SK-N-SH (cell line): Measurements from ENCODE around the gene SCRN1. TPM values are rescaled to one million over a fixed set of nuclear protein-coding genes. Genes with fewer than 3 reads are reported as not detected.

Experiments
- CTCF ChIA-PET: fragments of 300-600, 350-600 bp; formaldehyde crosslinking; extraction: SDS; loops from one replicate; lab custom pipeline; 2021; lab: Yijun Ruan, JAX
- POLR2A ChIA-PET: fragments of 350-600 bp; sonication (Branson Sonifier 250); formaldehyde crosslinking; extraction: SDS; loops from one replicate; lab custom pipeline; 2020; ENCODE audit warnings: antibody characterized with exemption, inconsistent platforms; lab: Yijun Ruan, JAX
- DNase-seq: peaks from one replicate; pipeline ENCODE4 v3.0.0; 2012
- H2AFZ ChIP-seq: fragments of 200-600 bp; sonication (generic); 2 replicates; pipeline ENCODE4 v1.8.1; 2016; ENCODE audit warnings: antibody characterized with exemption, mild to moderate bottlenecking, low read depth
- H3F3A ChIP-seq: fragments of 200-600 bp; sonication (generic); replicated peaks from 2 replicates; pipeline ENCODE3; 2016; ENCODE audit warnings: antibody characterized with exemption, mild to moderate bottlenecking; ENCODE audit not compliant: insufficient read depth
- H3K27ac ChIP-seq, 2 experiments: fragments of 200-500 bp in 1 of 2; fragments of 200-600 bp in 1 of 2; sonication (Bioruptor generic) in 1 of 2; sonication (generic), shearing (Covaris generic) in 1 of 2; 2 replicates each; pipeline versions ENCODE4 v1.5.1 to v1.6.1; 2014 to 2016; ENCODE audit warnings: low read depth in 2 of 2, inconsistent platforms in 1 of 2, low read length in 1 of 2, mild to moderate bottlenecking in 1 of 2, mixed read lengths in 1 of 2
- H3K27me3 ChIP-seq: fragments of 200-600 bp; sonication (generic), shearing (Covaris generic); 2 replicates; pipeline ENCODE4 v1.6.1; 2016; ENCODE audit warnings: mixed run types; ENCODE audit not compliant: insufficient read depth
- H3K36me3 ChIP-seq, 2 experiments: fragments of 200-500 bp in 1 of 2; fragments of 200-600 bp in 1 of 2; sonication (Bioruptor generic) in 1 of 2; sonication (generic) in 1 of 2; replicated peaks in 1 of 2; 2 replicates each; pipeline versions ENCODE3 to v1.5.1; 2014 to 2016; ENCODE audit warnings: low read length in 1 of 2, mild to moderate bottlenecking in 1 of 2; ENCODE audit not compliant: insufficient read depth in 2 of 2, control insufficient read depth in 1 of 2
- H3K4me1 ChIP-seq, 2 experiments: fragments of 200-500 bp in 1 of 2; fragments of 200-600 bp in 1 of 2; sonication (Bioruptor generic) in 1 of 2; sonication (generic), shearing (Covaris generic) in 1 of 2; 2 replicates each; pipeline versions ENCODE4 v1.5.1 to v1.6.1; 2014 to 2016; ENCODE audit warnings: low read depth in 1 of 2, low read length in 1 of 2, mixed run types in 1 of 2; ENCODE audit not compliant: insufficient read depth in 2 of 2, control insufficient read depth in 1 of 2
- H3K4me2 ChIP-seq: fragments of 200-600 bp; sonication (generic), shearing (Covaris generic); 2 replicates; pipeline ENCODE4 v1.6.1; 2017; ENCODE audit warnings: mixed run types
- H3K4me3 ChIP-seq, 2 experiments: fragments of 200-500 bp in 1 of 2; fragments of 200-600 bp in 1 of 2; sonication (Bioruptor generic) in 1 of 2; sonication (generic), shearing (Covaris generic) in 1 of 2; 2 replicates each; pipeline versions ENCODE4 v1.5.1 to v1.8.1; 2014 to 2016; ENCODE audit warnings: low read depth in 2 of 2, inconsistent platforms in 1 of 2, low read length in 1 of 2, mild to moderate bottlenecking in 1 of 2, mixed read lengths in 1 of 2, moderate library complexity in 1 of 2
- H3K79me2 ChIP-seq: fragments of 200-600 bp; sonication (generic); 2 replicates; pipeline ENCODE4 v1.8.1; 2017; ENCODE audit warnings: mild to moderate bottlenecking; ENCODE audit not compliant: insufficient read depth
- H3K9ac ChIP-seq: fragments of 200-600 bp; sonication (generic); 2 replicates; pipeline ENCODE4 v1.6.1; 2017; ENCODE audit warnings: mixed run types
- H3K9me2 ChIP-seq: fragments of 200-600 bp; sonication (generic); 2 replicates; pipeline ENCODE4 v1.6.1; 2017; ENCODE audit warnings: mixed run types
- H3K9me3 ChIP-seq: fragments of 200-600 bp; sonication (generic); 2 replicates; pipeline ENCODE4 v1.6.1; 2017; ENCODE audit warnings: mixed run types, mild to moderate bottlenecking, moderate library complexity
- H4K20me1 ChIP-seq: fragments of 200-600 bp; sonication (generic); 2 replicates; pipeline ENCODE4 v1.6.1; 2017; ENCODE audit warnings: mild to moderate bottlenecking, mixed run types; ENCODE audit not compliant: insufficient read depth
- CHD2 ChIP-seq: fragments of 150-350 bp; IDR thresholded peaks from 2 replicates; pipeline ENCODE4 v1.6.1; 2018; ENCODE audit warnings: low read length; ENCODE audit not compliant: partially characterized antibody
- EZH2phosphoT487 ChIP-seq: fragments of 200-600 bp; sonication (generic); IDR thresholded peaks from 2 replicates; pipeline ENCODE4 v1.6.1; 2017; ENCODE audit warnings: low read depth, mixed run types, mild to moderate bottlenecking, antibody characterized with exemption, moderate library complexity, borderline replicate concordance
- FOSL2 ChIP-seq: IDR thresholded peaks from 2 replicates; pipeline ENCODE4 v1.4.0; 2012; ENCODE audit warnings: low read depth, mild to moderate bottlenecking, moderate library complexity, borderline replicate concordance
- FOXJ3 ChIP-seq: sonication (generic); formaldehyde crosslinking; IDR thresholded peaks from 2 replicates; pipeline ENCODE4 v1.5.1; 2020; ENCODE audit warnings: mild to moderate bottlenecking, missing genetic modification reagents
- FOXM1 ChIP-seq: IDR thresholded peaks from 2 replicates; pipeline ENCODE4 v1.4.0; 2012; ENCODE audit warnings: low read depth, mild to moderate bottlenecking
- GABPA ChIP-seq: IDR thresholded peaks from 2 replicates; pipeline ENCODE4 v1.4.0; 2012; ENCODE audit warnings: low read depth, mild to moderate bottlenecking
- GATA2 ChIP-seq: sonication (generic); formaldehyde crosslinking; IDR thresholded peaks from 2 replicates; pipeline ENCODE4 v1.5.0; 2020; ENCODE audit warnings: mild to moderate bottlenecking, missing genetic modification reagents
- MEF2A ChIP-seq: IDR thresholded peaks from 2 replicates; pipeline ENCODE4 v1.4.0; 2012; ENCODE audit warnings: low read depth, borderline replicate concordance
- MXI1 ChIP-seq: IDR thresholded peaks from 2 replicates; pipeline ENCODE4 v1.6.1; 2012; ENCODE audit warnings: mild to moderate bottlenecking, low read depth, low read length, improper control_type of control experiment
- NFIC ChIP-seq: IDR thresholded peaks from 2 replicates; pipeline ENCODE4 v1.4.0; 2012; ENCODE audit warnings: borderline replicate concordance
- RAD21 ChIP-seq: IDR thresholded peaks from 2 replicates; pipeline ENCODE4 v1.6.1; 2012; ENCODE audit warnings: mild to moderate bottlenecking, low read length
- RCOR1 ChIP-seq: fragments of 150-350 bp; IDR thresholded peaks from 2 replicates; pipeline ENCODE4 v1.6.1; 2017; ENCODE audit warnings: antibody characterized with exemption, low read length
- RXRA ChIP-seq: IDR thresholded peaks from 2 replicates; pipeline ENCODE4 v1.4.0; 2012; ENCODE audit warnings: low read depth, mild to moderate bottlenecking, borderline replicate concordance
- SIN3A ChIP-seq: IDR thresholded peaks from 2 replicates; pipeline ENCODE4 v1.6.1; 2012; ENCODE audit warnings: low read depth, mild to moderate bottlenecking, low read length, moderate library complexity, borderline replicate concordance
- SMC3 ChIP-seq: IDR thresholded peaks from 2 replicates; pipeline ENCODE4 v1.6.1; 2012; ENCODE audit warnings: low read depth, low read length, improper control_type of control experiment
- TAF1 ChIP-seq: IDR thresholded peaks from 2 replicates; pipeline ENCODE4 v1.6.1; 2012; ENCODE audit warnings: low read depth, mild to moderate bottlenecking, low read length, moderate library complexity, borderline replicate concordance
- YY1 ChIP-seq: IDR thresholded peaks from 2 replicates; pipeline ENCODE4 v1.4.0; 2012; ENCODE audit warnings: low read depth, mild to moderate bottlenecking
- ZBTB33 ChIP-seq: IDR thresholded peaks from 2 replicates; pipeline ENCODE4 v1.4.0; 2012; ENCODE audit warnings: low read depth, borderline replicate concordance
- WGBS: methylation state at CpG from one replicate; pipeline ENCODE4 v1.1.6; 2017; ENCODE audit warnings: low lambda C conversion rate; 5-methylcytosine and 5-hydroxymethylcytosine counted together
- polyA plus RNA-seq, 3 experiments: library from polyadenylated mRNA; depleted of rRNA; stranded (reverse); fragments of >200 nt; gene quantifications; 2 replicates each; pipeline ENCODE4 v1.2.3, GENCODE V29; 2012
- TF ChIP-seq, protein P1 (sequence below): IDR thresholded peaks from 2 replicates; pipeline ENCODE4; 2012
- TF ChIP-seq, protein P2 (sequence below): fragments of 150-350 bp; IDR thresholded peaks from 2 replicates; pipeline ENCODE4 v1.6.1; 2016; ENCODE audit warnings: mild to moderate bottlenecking, low read depth, low read length

Gene SCRN1
- polyA plus RNA-seq, 1 of the 3 experiments (the other 2 are of a cell fraction), result 64.3 TPM

GRCh38 chr7:29940199-29940598 lies 49.4 kb downstream of the SCRN1 start:
- H3F3A ChIP-seq, result peaks cover 7% of the 10 kb centered on the region
- H3K4me1 ChIP-seq, result 0 out of 4 replicates have a peak, but pooled peaks cover 0 to 9% of the 10 kb centered on the region in 2 experiments
- H2AFZ ChIP-seq, result no peak overlapping the region
- no peaks in the 10 kb centered on the region for H4K20me1 ChIP-seq
- ChIA-PET CTCF (interaction anchor here (0.7 to 1.9 kb wide), 2 partner anchors 19 to 62 kb away, joined by 3 to 10 read pairs; no protein-coding TSS in a partner anchor), POLR2A (no interaction called here)
- H3K4me2 ChIP-seq, result no peak overlapping the region
- H3K27me3 ChIP-seq, result no peaks in the 10 kb centered on the region
- WGBS, result 98% methylated on average over 2 of the region's 2 CpGs
- no peak overlapping the region for H3K4me3 ChIP-seq
- no peak overlapping the region for H3K27ac ChIP-seq
- peaks cover 78 to 82% of the 10 kb centered on the region in 2 experiments for H3K36me3 ChIP-seq
- no peaks in the 10 kb centered on the region for H3K9me2 ChIP-seq
- H3K9ac ChIP-seq, result no peak overlapping the region
- H3K9me3 ChIP-seq, result no peaks in the 10 kb centered on the region
- no peak for DNase-seq
- no peaks in the 10 kb centered on the region for H3K79me2 ChIP-seq
- TF ChIP-seq MEF2A, result no peak
- TF ChIP-seq FOXM1, result no peak
- no peak for TF ChIP-seq SIN3A
- TF ChIP-seq CHD2, result no peak
- no peak for TF ChIP-seq TAF1
- TF ChIP-seq SMC3, result no peak
- no peak for TF ChIP-seq NFIC
- no peak for TF ChIP-seq GATA2
- no peak for TF ChIP-seq ZBTB33
- no peak for TF ChIP-seq YY1
- TF ChIP-seq FOXJ3 (CRISPR knock-in tag), result no peak
- no peak for TF ChIP-seq RCOR1
- TF ChIP-seq EZH2phosphoT487, result no peak
- no peak for TF ChIP-seq FOSL2
- TF ChIP-seq, protein P1, sequence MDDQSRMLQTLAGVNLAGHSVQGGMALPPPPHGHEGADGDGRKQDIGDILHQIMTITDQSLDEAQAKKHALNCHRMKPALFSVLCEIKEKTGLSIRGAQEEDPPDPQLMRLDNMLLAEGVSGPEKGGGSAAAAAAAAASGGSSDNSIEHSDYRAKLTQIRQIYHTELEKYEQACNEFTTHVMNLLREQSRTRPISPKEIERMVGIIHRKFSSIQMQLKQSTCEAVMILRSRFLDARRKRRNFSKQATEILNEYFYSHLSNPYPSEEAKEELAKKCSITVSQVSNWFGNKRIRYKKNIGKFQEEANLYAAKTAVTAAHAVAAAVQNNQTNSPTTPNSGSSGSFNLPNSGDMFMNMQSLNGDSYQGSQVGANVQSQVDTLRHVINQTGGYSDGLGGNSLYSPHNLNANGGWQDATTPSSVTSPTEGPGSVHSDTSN, result no peak
- TF ChIP-seq, all 33 proteins: peak for 0

DNA sequence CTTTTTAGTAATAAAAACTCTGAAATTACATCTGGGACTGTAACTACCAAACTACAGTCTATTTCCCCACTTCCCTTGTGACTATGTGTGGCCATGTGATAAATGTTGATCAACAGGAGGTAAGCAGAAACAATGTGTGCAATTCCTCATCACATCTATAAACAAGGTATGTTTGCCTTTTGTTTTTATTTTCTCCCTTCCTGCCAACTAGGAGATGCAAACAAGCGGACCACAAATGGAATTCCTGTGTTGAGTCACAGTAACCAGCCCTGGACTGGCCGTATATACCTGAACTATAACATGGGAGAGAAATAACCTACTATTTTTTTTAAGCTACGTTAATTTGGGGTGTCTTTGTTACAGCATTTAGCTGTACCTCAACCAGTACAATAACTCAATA lies 52.5 kb downstream of the SCRN1 start:
- H3K9ac ChIP-seq, result no peak overlapping the region
- ChIA-PET CTCF (interaction anchor here (0.5 to 2.0 kb wide), 4 partner anchors 9 to 125 kb away, joined by 3 to 10 read pairs (median 5); no protein-coding TSS in a partner anchor), POLR2A (no interaction called here)
- H3K27me3 ChIP-seq, result no peaks in the 10 kb centered on the region
- H3K9me3 ChIP-seq, result no peaks in the 10 kb centered on the region
- H3K36me3 ChIP-seq, result peaks cover 69 to 76% of the 10 kb centered on the region in 2 experiments
- 0 out of 4 replicates have a peak, but pooled peaks cover 0 to 10% of the 10 kb centered on the region in 2 experiments for H3K4me1 ChIP-seq
- no peak overlapping the region for H3K4me2 ChIP-seq
- H3K9me2 ChIP-seq, result no peaks in the 10 kb centered on the region
- H3K27ac ChIP-seq, result no peak overlapping the region
- no peak overlapping the region for H2AFZ ChIP-seq
- WGBS, result 97% methylated on average over 3 of the region's 3 CpGs
- H4K20me1 ChIP-seq, result no peaks in the 10 kb centered on the region
- no peak overlapping the region for H3K4me3 ChIP-seq
- no peak for DNase-seq
- peaks cover 7% of the 10 kb centered on the region for H3F3A ChIP-seq
- H3K79me2 ChIP-seq, result no peaks in the 10 kb centered on the region
- TF ChIP-seq SIN3A, result no peak
- no peak for TF ChIP-seq SMC3
- TF ChIP-seq, protein P1, result no peak
- TF ChIP-seq ZBTB33, result no peak
- no peak for TF ChIP-seq RXRA
- TF ChIP-seq FOXM1, result no peak
- no peak for TF ChIP-seq GABPA
- no peak for TF ChIP-seq RCOR1
- TF ChIP-seq, protein P2, sequence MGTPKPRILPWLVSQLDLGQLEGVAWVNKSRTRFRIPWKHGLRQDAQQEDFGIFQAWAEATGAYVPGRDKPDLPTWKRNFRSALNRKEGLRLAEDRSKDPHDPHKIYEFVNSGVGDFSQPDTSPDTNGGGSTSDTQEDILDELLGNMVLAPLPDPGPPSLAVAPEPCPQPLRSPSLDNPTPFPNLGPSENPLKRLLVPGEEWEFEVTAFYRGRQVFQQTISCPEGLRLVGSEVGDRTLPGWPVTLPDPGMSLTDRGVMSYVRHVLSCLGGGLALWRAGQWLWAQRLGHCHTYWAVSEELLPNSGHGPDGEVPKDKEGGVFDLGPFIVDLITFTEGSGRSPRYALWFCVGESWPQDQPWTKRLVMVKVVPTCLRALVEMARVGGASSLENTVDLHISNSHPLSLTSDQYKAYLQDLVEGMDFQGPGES, result no peak
- TF ChIP-seq MXI1, result no peak
- TF ChIP-seq RAD21, result no peak
